ENCODE results near the gene HES1.

The HES1 gene

GRCh38 chr3:194098843-194099183 is 37.1 kb upstream of the HES1 start:
- H3K27me3 ChIP-seq: peaks cover 30% of the 10 kb centered on the region
- no peak overlapping the region for H3K27ac ChIP-seq
- no peaks in the 10 kb centered on the region for H3K36me3 ChIP-seq
- no peak for TF ChIP-seq CTCF (IDR thresholded peaks at IDR 0.05)
- no peaks in the 10 kb centered on the region for H3K9me3 ChIP-seq
- no peak overlapping the region for H3K4me3 ChIP-seq (ENCODE audit: low read depth in 1 of 2, low read length in 1 of 2)
- H3K4me1 ChIP-seq (ENCODE audit: control insufficient read depth in 1 of 2, insufficient read depth in 1 of 2, low read depth in 1 of 2, low read length in 1 of 2): peaks cover 0 to 5% of the 10 kb centered on the region in 2 experiments

- peaks cover 0 to 5% of the 10 kb centered on the region in 2 experiments for H3K4me1 ChIP-seq (ENCODE audit: control insufficient read depth in 1 of 2, insufficient read depth in 1 of 2, low read depth in 1 of 2, low read length in 1 of 2)
- H3K36me3 ChIP-seq: no peaks in the 10 kb centered on the region
- H3K27ac ChIP-seq: no peak overlapping the region
- TF ChIP-seq CTCF (IDR thresholded peaks at IDR 0.05): no peak
- H3K4me3 ChIP-seq (ENCODE audit: low read depth in 1 of 2, low read length in 1 of 2): no peak overlapping the region
- peaks cover 30% of the 10 kb centered on the region for H3K27me3 ChIP-seq
- no peaks in the 10 kb centered on the region for H3K9me3 ChIP-seq
These were observed 36.7 kb upstream of the HES1 start for GRCh38 chr3:194099215-194099614.

GRCh38 chr3:194100856-194101390 is 35.0 kb upstream of the HES1 start:
- Histone ChIP-seq H3K4me1 (ENCODE audit: control insufficient read depth in 1 of 2, insufficient read depth in 1 of 2, low read depth in 1 of 2, low read length in 1 of 2) (no peaks in the 10 kb centered on the region), H3K27me3 (peaks cover 30% of the 10 kb centered on the region), H3K9me3 (no peaks in the 10 kb centered on the region)

GRCh38 chr3:194101592-194102432 is 34.1 kb upstream of the HES1 start:
- H3K27ac ChIP-seq: no peak overlapping the region
- H3K4me3 ChIP-seq (ENCODE audit: low read depth in 1 of 2, low read length in 1 of 2): no peak overlapping the region
- no peaks in the 10 kb centered on the region for H3K9me3 ChIP-seq
- H3K27me3 ChIP-seq: peaks cover 37% of the 10 kb centered on the region
- H3K36me3 ChIP-seq: no peaks in the 10 kb centered on the region
- H3K4me1 ChIP-seq (ENCODE audit: control insufficient read depth in 1 of 2, insufficient read depth in 1 of 2, low read depth in 1 of 2, low read length in 1 of 2): no peaks in the 10 kb centered on the region
- TF ChIP-seq CTCF (IDR thresholded peaks at IDR 0.05): no peak

More at GRCh38 chr3:194100856-194101390, 35.0 kb upstream of the HES1 start:
- Histone ChIP-seq H3K27ac (no peak overlapping the region), H3K36me3 (no peaks in the 10 kb centered on the region), H3K4me3 (ENCODE audit: low read depth in 1 of 2, low read length in 1 of 2) (no peak overlapping the region)
- TF ChIP-seq CTCF (IDR thresholded peaks at IDR 0.05): no peak

GRCh38 chr3:194102436-194102835 is 33.5 kb upstream of the HES1 start:
- TF ChIP-seq CTCF (IDR thresholded peaks at IDR 0.05): no peak
- no peaks in the 10 kb centered on the region for H3K9me3 ChIP-seq
- H3K4me1 ChIP-seq (ENCODE audit: control insufficient read depth in 1 of 2, insufficient read depth in 1 of 2, low read depth in 1 of 2, low read length in 1 of 2): no peaks in the 10 kb centered on the region
- H3K36me3 ChIP-seq: no peaks in the 10 kb centered on the region
- H3K27me3 ChIP-seq: peaks cover 37% of the 10 kb centered on the region
- no peak overlapping the region for H3K27ac ChIP-seq
- no peak overlapping the region for H3K4me3 ChIP-seq (ENCODE audit: low read depth in 1 of 2, low read length in 1 of 2)

Data from neutrophil (primary cell).